Muscle of arm (tissue), 14 donors: ENCODE measurements around the gene EVPLL. TPM values are rescaled to one million over a fixed set of nuclear protein-coding genes. Genes with fewer than 3 reads are reported as not detected.
"Not testable (repeated sequence)": the region's sequence is repeated elsewhere in the genome, so short reads cannot be mapped to it uniquely, and the experiment has no call there.

Experiments
- DNase-seq: peaks from one replicate; pipeline ENCODE4 v3.0.0-alpha.2; 2013
- long read RNA-seq, 11 donors: transcript quantifications; one replicate each; lab custom pipeline, GENCODE V29; 2026
- polyA plus RNA-seq, 12 donors: library from polyadenylated mRNA; unstranded; fragments of 120-200 nt; gene quantifications; one replicate each; pipeline ENCODE4 v1.2.1, GENCODE V29; 2013; ENCODE audit not compliant: insufficient read length in 12 of 12

EVPLL gene
- polyA plus RNA-seq: 1 to 10 TPM in 1 of 12 donors, under 1 TPM in 2, not detected in 9; 0.43 to 1.2 (median 0.45) TPM
- long read RNA-seq, donor 1: 0 reads
- long read RNA-seq, donor 2: 0 reads
- long read RNA-seq, donor 3: 0 reads
- long read RNA-seq, donor 4: 0 reads
- long read RNA-seq, donor 5: 0 reads
- long read RNA-seq, donor 6: 0 reads
- long read RNA-seq, donor 7: 0 reads
- long read RNA-seq, donor 8: 0 reads
- long read RNA-seq, donor 9: 0 reads
- long read RNA-seq, donor 10: 0 reads
- long read RNA-seq, donor 11: 0 reads

- DNase-seq: no peak
Measured at GRCh38 chr17:18377437-18378204, at the start of gene EVPLL. Gene EVPLL (plus strand): TSS chr17:18377778. CDS start chr17:18380938, 3,160 bp downstream.

GRCh38 chr17:18328643-18329204 lies 48.9 kb upstream of the EVPLL start:
- no peak for DNase-seq

- DNase-seq: no peak
Measured at GRCh38 chr17:18331879-18332278, 45.7 kb upstream of the EVPLL start.

GRCh38 chr17:18332909-18333489 lies 44.6 kb upstream of the EVPLL start:
- no peak for DNase-seq

- DNase-seq: not testable (repeated sequence)
Measured at GRCh38 chr17:18338158-18338557, 39.4 kb upstream of the EVPLL start.

GRCh38 chr17:18339933-18340332 lies 37.6 kb upstream of the EVPLL start:
- no peak for DNase-seq

GRCh38 chr17:18344021-18344420 lies 33.6 kb upstream of the EVPLL start:
- no peak for DNase-seq

- no peak for DNase-seq
Measured at GRCh38 chr17:18353541-18353940, 24.0 kb upstream of the EVPLL start.

- peak; percentile 15 for DNase-seq
Measured at GRCh38 chr17:18356624-18357023, 21.0 kb upstream of the EVPLL start.

GRCh38 chr17:18360518-18360917 lies 17.1 kb upstream of the EVPLL start:
- DNase-seq: no peak

GRCh38 chr17:18361837-18362697 lies 15.5 kb upstream of the EVPLL start:
- peak; percentile 20 for DNase-seq

GRCh38 chr17:18362698-18363100 lies 14.9 kb upstream of the EVPLL start:
- DNase-seq: peak; percentile 29

- DNase-seq: peak; percentile 91
Measured at GRCh38 chr17:18363101-18364049, 14.2 kb upstream of the EVPLL start, which contains the start of gene SHMT1. Gene SHMT1 (minus strand): TSS chr17:18363550. CDS start chr17:18355981, 7,569 bp downstream.

GRCh38 chr17:18364166-18364565 lies 13.4 kb upstream of the EVPLL start:
- no peak for DNase-seq

GRCh38 chr17:18368946-18369345 lies 8.6 kb upstream of the EVPLL start:
- no peak for DNase-seq

GRCh38 chr17:18370761-18371160 lies 6.8 kb upstream of the EVPLL start:
- no peak for DNase-seq

- no peak for DNase-seq
Measured at GRCh38 chr17:18371455-18371854, 6.1 kb upstream of the EVPLL start.

GRCh38 chr17:18373181-18373580 lies 4.4 kb upstream of the EVPLL start:
- DNase-seq: not testable (repeated sequence)

GRCh38 chr17:18374216-18374615 lies 3.4 kb upstream of the EVPLL start:
- no peak for DNase-seq

GRCh38 chr17:18378205-18378505 lies 577 bp downstream of the EVPLL start:
- no peak for DNase-seq
